Transverse colon (tissue), 3 donors: Measurements from ENCODE around the gene LRFN2.

Experiments
- CTCF ChIP-seq, 5 experiments: fragments of 200-600 bp in 3 of 5; fragments of 450-650 bp in 2 of 5; sonication (generic) in 3 of 5; IDR thresholded peaks; 1 replicate in 2 of 5; 2 replicates in 3 of 5; pipeline ENCODE4 v1.5.1; 2016 to 2017; ENCODE audit warnings: antibody characterized with exemption in 5 of 5, inconsistent platforms in 3 of 5, mild to moderate bottlenecking in 2 of 5, moderate library complexity in 1 of 5
- POLR2A ChIP-seq: fragments of 450-650 bp; IDR thresholded peaks from one replicate; pipeline ENCODE4 v1.6.1; 2016; ENCODE audit warnings: antibody characterized with exemption, mild to moderate bottlenecking, moderate library complexity

- TF ChIP-seq POLR2A (no peak), CTCF (IDR thresholded peaks at IDR 0.05) (no peak)
Observed at GRCh38 chr6:40398034-40398691, 189.0 kb downstream of the LRFN2 start.
